Suprapubic skin (tissue), 4 donors: ENCODE results near the gene GSG1L. TPM values are rescaled to one million over a fixed set of nuclear protein-coding genes. Genes with fewer than 3 reads are reported as not detected.

ENCODE experiments used
- DNase-seq, 2 donors: peaks; one replicate each; pipeline ENCODE4 v3.0.0-alpha.2; 2019; ENCODE audit warnings: low spot score in 2 of 2
- H3K27ac ChIP-seq: fragments of 200-600 bp; sonication (generic); one replicate; pipeline ENCODE4 v1.5.1; 2019
- H3K27me3 ChIP-seq: fragments of 200-600 bp; sonication (generic); one replicate; pipeline ENCODE4 v1.5.1; 2019
- H3K36me3 ChIP-seq: fragments of 200-600 bp; sonication (generic); one replicate; pipeline ENCODE4 v1.5.1; 2019
- H3K4me1 ChIP-seq: fragments of 200-600 bp; sonication (generic); one replicate; pipeline ENCODE4 v1.5.1; 2019
- H3K4me3 ChIP-seq: fragments of 200-600 bp; sonication (generic); one replicate; pipeline ENCODE4 v1.5.1; 2019; ENCODE audit warnings: mild to moderate bottlenecking
- H3K9me3 ChIP-seq: fragments of 200-600 bp; sonication (generic); one replicate; pipeline ENCODE4 v1.5.1; 2019
- CTCF ChIP-seq, 2 donors: fragments of 200-600 bp in 1 of 2; fragments of 450-650 bp in 1 of 2; sonication (generic) in 1 of 2; IDR thresholded peaks; one replicate each; pipeline ENCODE4 v1.5.1; 2016 to 2019; ENCODE audit warnings: antibody characterized with exemption in 2 of 2, mild to moderate bottlenecking in 1 of 2, moderate library complexity in 1 of 2
- EP300 ChIP-seq: sonication (generic); formaldehyde crosslinking; IDR thresholded peaks from one replicate; pipeline ENCODE4 v1.6.1; 2017; ENCODE audit warnings: antibody characterized with exemption
- POLR2A ChIP-seq, 2 donors: fragments of 450-650 bp; IDR thresholded peaks; one replicate each; pipeline ENCODE4 v1.6.1; 2017; ENCODE audit warnings: antibody characterized with exemption in 2 of 2, mild to moderate bottlenecking in 2 of 2, moderate library complexity in 2 of 2
- POLR2AphosphoS5 ChIP-seq, 3 donors: sonication (generic); formaldehyde crosslinking; IDR thresholded peaks; one replicate each; pipeline ENCODE4 v1.6.1; 2017; ENCODE audit warnings: antibody characterized with exemption in 3 of 3
- WGBS: methylation state at CpG from one replicate; pipeline ENCODE4 v1.1.5; 2018; 5-methylcytosine and 5-hydroxymethylcytosine counted together
- total RNA-seq, 4 donors: library from RNA; depleted of rRNA; stranded (reverse); fragments of >200 nt; gene quantifications; one replicate each; pipeline ENCODE4 v1.1.0, GENCODE V29; 2016

GSG1L gene
- total RNA-seq, 4 donors from 2014 or later: 0.64 to 1.7 TPM; not detected in 2

DNA sequence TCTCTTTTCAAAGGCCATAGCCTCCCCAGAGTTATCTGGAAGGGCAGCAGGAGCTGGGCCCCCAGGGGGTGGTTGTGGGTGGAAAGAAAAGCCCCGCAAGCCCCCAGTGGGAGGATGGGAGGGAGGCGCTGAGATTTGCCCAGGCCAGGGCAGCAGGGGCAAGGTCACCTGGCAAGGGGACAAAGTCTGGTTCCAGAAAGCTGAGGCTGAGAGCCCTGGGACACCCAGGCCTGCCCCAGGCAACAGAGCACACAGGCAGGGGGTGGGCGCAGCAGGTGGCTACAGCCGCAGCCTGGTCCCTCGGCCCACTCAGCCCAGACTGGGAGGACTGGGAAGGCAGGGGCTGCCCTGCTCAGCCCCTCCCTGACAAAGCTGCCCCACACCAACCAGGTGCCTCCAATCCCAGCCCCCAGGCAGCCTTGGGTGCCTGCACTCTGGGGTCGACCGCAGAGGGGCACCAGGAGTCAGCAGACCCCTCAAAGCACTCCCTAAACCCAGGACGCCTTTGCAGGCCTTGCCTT lies 23.7 kb upstream of the GSG1L start:
- Histone ChIP-seq H3K27me3 (no peaks in the 10 kb centered on the region), H3K27ac (no peak overlapping the region), H3K4me1 (peaks cover 10% of the 10 kb centered on the region), H3K9me3 (no peaks in the 10 kb centered on the region), H3K4me3 (no peak overlapping the region), H3K36me3 (no peaks in the 10 kb centered on the region)
- TF ChIP-seq CTCF (IDR thresholded peaks at IDR 0.05): no peak
- TF ChIP-seq POLR2AphosphoS5 (IDR thresholded peaks at IDR 0.05): no peak
- no peak for TF ChIP-seq EP300
- TF ChIP-seq POLR2A (IDR thresholded peaks at IDR 0.05): no peak
- DNase-seq: no peak
- 84% methylated on average over 2 of the region's 8 CpGs for WGBS

DNA sequence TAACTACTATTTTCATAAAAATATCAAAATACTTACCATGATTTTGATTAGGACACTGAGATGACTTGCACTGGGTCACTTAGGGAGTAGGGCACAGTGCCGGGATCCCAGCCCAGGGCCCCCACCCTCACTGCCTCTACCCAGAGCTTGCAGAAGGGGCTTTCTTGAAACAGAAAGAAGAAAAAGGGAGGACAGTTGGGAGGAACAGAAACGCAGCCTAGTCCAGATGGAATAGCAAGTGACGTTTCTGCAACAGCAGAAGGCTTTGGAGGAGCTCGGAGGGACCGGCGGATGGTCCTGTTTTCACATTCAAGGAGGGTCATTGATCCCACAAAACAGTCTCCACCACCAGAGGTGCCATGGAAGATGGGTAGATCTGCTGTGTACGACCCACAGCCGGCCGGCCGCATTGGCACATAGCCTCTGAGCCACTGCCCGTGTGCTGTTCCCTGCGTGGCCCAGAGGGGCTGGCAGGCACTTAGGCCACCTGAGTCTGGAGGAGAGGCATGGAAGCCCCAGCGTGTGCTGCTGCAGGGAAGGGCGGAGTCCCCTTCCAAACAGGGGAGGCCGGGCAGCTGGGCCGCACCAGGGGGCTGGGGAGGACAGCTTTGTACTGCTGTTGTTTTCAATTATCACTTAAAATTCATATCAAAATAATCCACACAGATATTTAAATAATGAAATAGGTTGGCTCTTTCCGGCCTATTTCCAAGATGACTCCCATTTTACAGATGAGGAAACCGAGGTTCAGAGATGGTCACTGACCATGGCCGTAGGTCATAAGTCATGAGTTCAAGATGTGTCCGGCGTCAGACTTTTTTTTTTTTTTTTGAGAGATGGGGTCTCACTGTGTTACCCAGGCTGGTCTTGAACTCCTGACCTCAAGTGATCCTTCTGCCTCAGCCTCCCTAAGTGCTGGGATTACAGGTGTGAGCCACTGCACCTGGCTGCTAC lies 22.9 kb upstream of the GSG1L start:
- Histone ChIP-seq H3K27ac (no peak overlapping the region), H3K27me3 (no peaks in the 10 kb centered on the region), H3K36me3 (no peaks in the 10 kb centered on the region), H3K4me1 (peaks cover 15% of the 10 kb centered on the region), H3K9me3 (no peaks in the 10 kb centered on the region), H3K4me3 (no peak overlapping the region)
- TF ChIP-seq POLR2A (IDR thresholded peaks at IDR 0.05) (no peak), EP300 (no peak), CTCF (IDR thresholded peaks at IDR 0.05) (no peak), POLR2AphosphoS5 (IDR thresholded peaks at IDR 0.05) (no peak)
- DNase-seq: no peak
- 84% methylated on average over 17 of the region's 21 CpGs for WGBS

DNA sequence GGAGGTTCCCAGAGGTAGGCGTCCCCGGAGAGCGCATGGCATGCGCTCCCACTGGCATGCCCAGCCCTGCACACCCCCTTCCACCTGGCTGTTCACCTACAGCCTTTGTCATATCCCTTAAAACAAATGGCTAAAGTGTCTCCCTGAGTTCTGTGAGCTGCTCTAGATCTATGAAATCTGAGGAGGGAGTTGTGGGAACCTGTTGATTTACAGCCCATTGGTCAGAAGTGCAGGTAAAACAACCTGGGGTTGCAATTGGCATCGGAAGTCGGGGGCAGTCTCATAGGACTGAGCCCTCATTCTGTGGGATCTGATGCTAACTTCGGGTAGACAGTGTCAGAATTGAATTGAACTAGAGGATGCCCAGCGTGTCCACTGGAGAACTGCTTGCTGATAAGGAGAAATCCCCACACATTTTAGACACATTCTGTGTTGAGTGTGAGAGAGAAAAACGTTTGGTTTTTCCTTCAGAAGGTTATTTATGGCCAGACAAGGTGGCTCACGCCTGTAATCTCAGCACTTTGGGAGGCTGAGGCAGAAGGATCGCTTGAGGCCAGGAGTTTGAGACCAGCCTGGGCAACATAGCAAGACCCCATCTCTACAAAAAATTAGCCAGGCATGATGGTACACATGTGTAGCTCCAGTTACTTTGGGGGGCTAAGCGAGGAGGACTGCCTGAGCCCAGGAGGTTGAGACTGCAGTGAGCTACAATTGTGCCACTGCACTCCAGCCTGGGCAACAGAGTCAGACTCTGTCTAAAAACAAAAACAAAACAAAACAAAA lies 22.1 kb upstream of the GSG1L start:
- no peak for DNase-seq
- 66% methylated on average over 12 of the region's 12 CpGs for WGBS

DNA sequence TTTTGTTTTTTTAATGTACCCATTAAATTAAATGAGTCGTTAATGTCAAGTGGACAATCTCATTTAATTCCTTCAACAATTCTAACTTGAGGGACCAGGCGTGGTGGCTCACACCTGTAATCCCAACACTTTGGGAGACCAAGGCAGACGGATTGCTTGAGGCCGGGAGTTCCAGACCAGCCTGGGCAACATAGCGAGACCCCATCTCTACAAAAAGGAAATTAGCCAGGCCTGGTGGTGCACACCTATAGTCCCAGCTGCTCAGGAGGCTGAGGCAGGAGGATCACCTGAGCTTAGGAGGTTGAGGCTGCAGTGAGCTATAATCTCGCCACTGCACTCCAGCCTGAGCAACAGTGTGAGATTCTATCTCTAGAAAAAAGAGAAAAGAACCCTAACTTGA lies 20.7 kb upstream of the GSG1L start:
- no peak for TF ChIP-seq CTCF (IDR thresholded peaks at IDR 0.05)
- TF ChIP-seq EP300: no peak
- TF ChIP-seq POLR2AphosphoS5 (IDR thresholded peaks at IDR 0.05): no peak
- TF ChIP-seq POLR2A (IDR thresholded peaks at IDR 0.05): no peak
- no peak overlapping the region for H3K4me3 ChIP-seq
- H3K27ac ChIP-seq: no peak overlapping the region
- H3K4me1 ChIP-seq: peaks cover 15% of the 10 kb centered on the region
- H3K36me3 ChIP-seq: no peaks in the 10 kb centered on the region
- DNase-seq: no peak
- H3K9me3 ChIP-seq: no peaks in the 10 kb centered on the region
- H3K27me3 ChIP-seq: no peaks in the 10 kb centered on the region
- 95% methylated on average over 6 of the region's 6 CpGs for WGBS

More for the DNA sequence above, 22.1 kb upstream of the GSG1L start:
- Histone ChIP-seq H3K27ac (no peak overlapping the region), H3K9me3 (no peaks in the 10 kb centered on the region), H3K27me3 (no peaks in the 10 kb centered on the region), H3K4me1 (peaks cover 15% of the 10 kb centered on the region), H3K4me3 (no peak overlapping the region), H3K36me3 (no peaks in the 10 kb centered on the region)
- no peak for TF ChIP-seq CTCF (IDR thresholded peaks at IDR 0.05)
- TF ChIP-seq POLR2A (IDR thresholded peaks at IDR 0.05): no peak
- TF ChIP-seq POLR2AphosphoS5 (IDR thresholded peaks at IDR 0.05): no peak
- no peak for TF ChIP-seq EP300
